Fibroblast of lung (primary cell): ENCODE measurements around the gene SULT4A1. TPM values are rescaled to one million over a fixed set of nuclear protein-coding genes. Genes with fewer than 3 reads are reported as not detected.
A peak's percentile ranks its signal among the peaks of the same experiment; 100 is the strongest.
"Not testable (repeated sequence)": the region's sequence is repeated elsewhere in the genome, so short reads cannot be mapped to it uniquely, and the experiment has no call there.

Experiments used
- DNase-seq, 2 donors: peaks; one replicate each; pipeline versions ENCODE4 v3.0.0 to v3.0.0-alpha.2; 2010; ENCODE audit warnings: low read depth in 2 of 2
- H2AFZ ChIP-seq: 2 replicates; pipeline ENCODE4 v1.5.1; 2012; ENCODE audit warnings: low read length, control low read depth, inconsistent platforms
- H3K27ac ChIP-seq: 2 replicates; pipeline ENCODE4 v1.5.1; 2011; ENCODE audit warnings: low read length, control low read depth; ENCODE audit not compliant: insufficient read depth
- H3K27me3 ChIP-seq: 2 replicates; pipeline ENCODE4 v1.5.1; 2011; ENCODE audit warnings: mild to moderate bottlenecking, low read length; ENCODE audit not compliant: control insufficient read depth, insufficient read depth
- H3K36me3 ChIP-seq: 2 replicates; pipeline ENCODE4 v1.5.1; 2011; ENCODE audit warnings: low read length; ENCODE audit not compliant: control insufficient read depth, insufficient read depth
- H3K4me1 ChIP-seq: 2 replicates; pipeline ENCODE4 v1.5.1; 2011; ENCODE audit warnings: low read length; ENCODE audit not compliant: control insufficient read depth, insufficient read depth; ENCODE audit errors: extremely low read depth
- H3K4me2 ChIP-seq: 2 replicates; pipeline ENCODE4 v1.5.1; 2011; ENCODE audit warnings: low read length, control low read depth; ENCODE audit not compliant: insufficient read depth; ENCODE audit errors: extremely low read depth
- H3K4me3 ChIP-seq, 4 experiments: fragments of 200-600 bp in 1 of 4; sonication (generic) in 1 of 4; replicated peaks in 1 of 4; 2 replicates each; pipeline ENCODE4 v1.5.1; 2011 to 2016; ENCODE audit warnings: low read length in 4 of 4, low read depth in 3 of 4, mild to moderate bottlenecking in 3 of 4, control low read depth in 2 of 4, inconsistent platforms in 1 of 4, mixed read lengths in 1 of 4; ENCODE audit not compliant: insufficient read depth in 1 of 4; ENCODE audit errors: control extremely low read depth in 1 of 4
- H3K79me2 ChIP-seq: 2 replicates; pipeline ENCODE4 v1.5.1; 2012; ENCODE audit warnings: mild to moderate bottlenecking, low read length, inconsistent platforms; ENCODE audit not compliant: control insufficient read depth, insufficient read depth
- H3K9ac ChIP-seq: 2 replicates; pipeline ENCODE4 v1.5.1; 2011; ENCODE audit warnings: mild to moderate bottlenecking, low read length, control low read depth; ENCODE audit not compliant: insufficient read depth
- H3K9me3 ChIP-seq: 2 replicates; pipeline ENCODE4 v1.5.1; 2012; ENCODE audit warnings: low read depth, low read length; ENCODE audit not compliant: control insufficient read depth, insufficient read depth
- H4K20me1 ChIP-seq: 2 replicates; pipeline ENCODE4 v1.5.1; 2011; ENCODE audit warnings: low read length; ENCODE audit not compliant: control insufficient read depth, insufficient read depth; ENCODE audit errors: extremely low read depth
- EZH2 ChIP-seq: IDR thresholded peaks from 2 replicates; pipeline ENCODE4 v1.5.1; 2012; ENCODE audit warnings: low read length, control low read depth, mild to moderate bottlenecking; ENCODE audit errors: missing control alignments
- polyA plus RNA-seq, 2 donors: library from polyadenylated mRNA; depleted of rRNA in 1 of 2; stranded (reverse) in 1 of 2; unstranded in 1 of 2; fragments of >200 nt; gene quantifications; 2 replicates each; pipeline ENCODE4 v1.2.1, GENCODE V29; 2011 to 2012; ENCODE audit warnings: missing spikeins in 1 of 2
- total RNA-seq: library from RNA; depleted of rRNA; stranded (reverse); fragments of >200 nt; gene quantifications from 2 replicates; pipeline ENCODE4 v1.2.1, GENCODE V29; 2014
- TF ChIP-seq, protein P1 (sequence below), 2 donors: IDR thresholded peaks in 1 of 2; conservative IDR thresholded peaks in 1 of 2; 1 replicate in 1 of 2; 2 replicates in 1 of 2; pipeline ENCODE4 v1.5.1; 2011 to 2012; ENCODE audit warnings: low read length in 2 of 2, control low read depth in 1 of 2, inconsistent platforms in 1 of 2, low read depth in 1 of 2, mild to moderate bottlenecking in 1 of 2

Gene SULT4A1
- total and polyA plus RNA-seq, 2 donors (not counting 1 experiment from before 2014, with no cell fraction given), result 0.16 to 0.50 TPM

DNA sequence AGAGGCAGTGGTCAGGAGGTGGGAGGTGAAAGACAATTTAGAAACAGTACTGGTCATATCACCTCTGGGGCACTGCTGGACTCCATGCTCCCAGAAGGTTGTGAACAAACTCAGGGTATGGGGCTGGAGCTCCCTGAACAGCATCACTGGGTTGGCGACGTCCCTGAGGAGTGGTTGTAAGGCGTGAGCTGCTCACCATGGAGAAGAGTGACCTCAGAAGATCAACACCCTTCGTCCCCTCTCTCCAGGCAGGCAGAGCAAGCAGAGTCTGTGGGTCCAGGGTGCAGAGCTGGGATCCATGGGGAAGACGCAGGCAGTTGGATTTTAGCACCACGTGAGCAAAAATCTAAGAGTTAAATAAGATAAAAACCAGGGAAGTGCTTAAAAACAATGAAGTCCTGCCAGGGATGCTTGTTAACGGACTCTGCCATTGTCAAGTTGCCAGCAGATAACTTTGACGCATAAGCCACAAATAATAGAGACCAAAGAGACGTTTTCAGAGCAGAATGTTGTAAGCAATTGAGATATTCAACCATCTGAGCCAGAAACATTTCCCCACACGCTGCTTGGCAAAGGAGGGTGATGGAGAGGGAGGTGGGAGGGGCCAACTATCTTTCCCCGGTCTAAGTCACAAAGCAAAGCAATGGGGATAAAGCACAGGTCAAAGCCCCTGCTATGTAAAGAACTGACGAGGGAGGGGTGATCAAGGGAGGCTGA is 15.9 kb upstream of the SULT4A1 start:
- Histone ChIP-seq H3K9ac (no peak overlapping the region), H3K36me3 (no peaks in the 10 kb centered on the region), H3K4me1 (no peaks in the 10 kb centered on the region), H3K79me2 (no peaks in the 10 kb centered on the region), H3K4me3 (no peak overlapping the region), H3K27me3 (peaks cover 2% of the 10 kb centered on the region), H3K9me3 (no peaks in the 10 kb centered on the region), H3K4me2 (no peak overlapping the region), H2AFZ (no peak overlapping the region), H3K27ac (no peak overlapping the region), H4K20me1 (no peaks in the 10 kb centered on the region)
- TF ChIP-seq EZH2, result no peak
- TF ChIP-seq, protein P1, sequence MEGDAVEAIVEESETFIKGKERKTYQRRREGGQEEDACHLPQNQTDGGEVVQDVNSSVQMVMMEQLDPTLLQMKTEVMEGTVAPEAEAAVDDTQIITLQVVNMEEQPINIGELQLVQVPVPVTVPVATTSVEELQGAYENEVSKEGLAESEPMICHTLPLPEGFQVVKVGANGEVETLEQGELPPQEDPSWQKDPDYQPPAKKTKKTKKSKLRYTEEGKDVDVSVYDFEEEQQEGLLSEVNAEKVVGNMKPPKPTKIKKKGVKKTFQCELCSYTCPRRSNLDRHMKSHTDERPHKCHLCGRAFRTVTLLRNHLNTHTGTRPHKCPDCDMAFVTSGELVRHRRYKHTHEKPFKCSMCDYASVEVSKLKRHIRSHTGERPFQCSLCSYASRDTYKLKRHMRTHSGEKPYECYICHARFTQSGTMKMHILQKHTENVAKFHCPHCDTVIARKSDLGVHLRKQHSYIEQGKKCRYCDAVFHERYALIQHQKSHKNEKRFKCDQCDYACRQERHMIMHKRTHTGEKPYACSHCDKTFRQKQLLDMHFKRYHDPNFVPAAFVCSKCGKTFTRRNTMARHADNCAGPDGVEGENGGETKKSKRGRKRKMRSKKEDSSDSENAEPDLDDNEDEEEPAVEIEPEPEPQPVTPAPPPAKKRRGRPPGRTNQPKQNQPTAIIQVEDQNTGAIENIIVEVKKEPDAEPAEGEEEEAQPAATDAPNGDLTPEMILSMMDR (conservative IDR thresholded peaks at IDR 0.05 in 1 of 2, IDR thresholded peaks at IDR 0.05 in 1 of 2; ENCODE audit: low read depth in 1 of 2, low read length in 2 of 2), result no peak
- DNase-seq, result peak in 1 of 2 donors; percentile 24

DNA sequence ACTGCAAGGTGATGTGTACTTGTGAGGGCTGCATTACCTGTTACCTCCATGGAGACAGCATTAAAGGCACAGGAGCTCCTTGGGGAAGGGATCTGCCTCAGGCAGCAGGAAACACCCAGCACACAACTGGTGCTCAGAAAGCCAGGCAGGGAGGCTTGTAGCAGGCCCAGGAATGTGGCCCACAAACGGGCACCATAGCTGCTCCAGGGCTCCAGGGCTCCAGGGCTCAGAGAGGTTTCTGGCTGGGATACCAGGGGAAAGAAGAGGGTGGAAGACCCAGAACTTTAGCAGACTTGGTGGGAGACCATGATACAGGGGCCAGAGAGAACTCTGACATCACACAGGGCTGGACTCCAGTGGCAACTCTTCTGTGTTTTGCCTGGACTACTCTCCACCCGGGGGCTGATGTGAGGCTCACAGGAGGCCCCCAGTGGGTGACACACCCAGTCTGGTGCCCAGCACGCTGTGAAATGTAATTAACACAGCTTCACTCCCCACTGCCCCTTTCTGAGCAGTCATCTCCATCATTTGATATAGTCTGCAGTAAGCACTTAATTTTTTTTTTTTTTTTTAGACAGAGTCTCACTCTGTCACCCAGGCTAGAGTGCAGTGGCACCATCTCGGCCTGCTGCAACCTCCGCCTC is 14.7 kb upstream of the SULT4A1 start:
- H2AFZ ChIP-seq, result no peak overlapping the region
- DNase-seq, result no peak
- H3K27me3 ChIP-seq, result peaks cover 2% of the 10 kb centered on the region

DNA sequence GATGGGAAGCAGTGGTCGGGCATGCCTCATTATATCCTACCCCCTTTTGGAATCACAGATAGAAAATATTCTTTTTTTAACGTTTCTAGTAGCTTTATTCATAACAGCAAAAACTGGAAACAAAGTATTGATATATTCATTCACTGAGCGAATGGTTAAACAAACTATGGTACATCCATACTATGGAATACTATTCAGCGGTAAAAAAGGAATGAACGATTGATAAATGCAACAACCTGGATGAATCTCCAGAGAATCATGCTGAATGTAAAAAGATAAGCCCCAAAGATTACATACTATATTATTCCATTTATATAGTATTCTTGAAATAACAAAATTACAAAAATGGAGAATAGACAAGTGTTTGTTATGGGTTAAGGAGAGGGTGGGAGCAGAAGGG is 7.5 kb upstream of the SULT4A1 start:
- H3K36me3 ChIP-seq, result no peaks in the 10 kb centered on the region
- H4K20me1 ChIP-seq, result no peaks in the 10 kb centered on the region
- no peak overlapping the region for H3K27ac ChIP-seq
- H3K27me3 ChIP-seq, result no peaks in the 10 kb centered on the region
- H3K4me1 ChIP-seq, result no peaks in the 10 kb centered on the region
- H3K4me2 ChIP-seq, result no peak overlapping the region
- TF ChIP-seq EZH2, result no peak
- TF ChIP-seq, protein P1 (conservative IDR thresholded peaks at IDR 0.05 in 1 of 2, IDR thresholded peaks at IDR 0.05 in 1 of 2; ENCODE audit: low read depth in 1 of 2, low read length in 2 of 2), result no peak
- no peak overlapping the region for H3K4me3 ChIP-seq
- H3K9me3 ChIP-seq, result no peaks in the 10 kb centered on the region
- no peaks in the 10 kb centered on the region for H3K79me2 ChIP-seq
- no peak overlapping the region for H2AFZ ChIP-seq
- no peak overlapping the region for H3K9ac ChIP-seq
- DNase-seq, result no peak

More for the DNA sequence above, 14.7 kb upstream of the SULT4A1 start:
- Histone ChIP-seq H3K9me3 (no peaks in the 10 kb centered on the region), H3K9ac (no peak overlapping the region), H3K4me3 (no peak overlapping the region), H3K4me2 (no peak overlapping the region), H3K27ac (no peak overlapping the region), H3K36me3 (no peaks in the 10 kb centered on the region), H4K20me1 (no peaks in the 10 kb centered on the region), H3K4me1 (no peaks in the 10 kb centered on the region), H3K79me2 (no peaks in the 10 kb centered on the region)
- TF ChIP-seq, protein P1 (conservative IDR thresholded peaks at IDR 0.05 in 1 of 2, IDR thresholded peaks at IDR 0.05 in 1 of 2; ENCODE audit: low read depth in 1 of 2, low read length in 2 of 2), result no peak
- TF ChIP-seq EZH2, result no peak

DNA sequence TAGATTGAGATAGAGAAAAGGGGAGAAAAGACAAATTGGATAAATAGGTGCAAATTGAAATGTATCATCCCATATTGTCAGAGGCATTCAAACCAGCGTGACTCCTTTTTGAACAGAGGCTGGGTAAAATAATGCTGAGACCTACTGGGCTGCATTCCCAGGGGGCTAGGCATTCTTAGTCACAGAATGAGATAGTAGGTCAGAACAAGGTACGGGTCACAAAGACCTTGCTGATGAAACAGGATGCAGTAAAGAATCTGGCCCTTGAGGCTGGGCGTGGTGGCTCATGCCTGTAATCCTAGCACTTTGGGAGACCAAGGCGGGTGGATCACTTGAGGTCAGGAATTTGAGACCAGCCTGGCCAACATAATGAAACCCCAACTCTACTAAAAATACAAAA is 6.7 kb upstream of the SULT4A1 start:
- H4K20me1 ChIP-seq, H3K27ac ChIP-seq, H3K4me2 ChIP-seq, H3K36me3 ChIP-seq, H3K4me3 ChIP-seq, H3K79me2 ChIP-seq, H3K4me1 ChIP-seq, H3K9me3 ChIP-seq, H2AFZ ChIP-seq, H3K27me3 ChIP-seq, DNase-seq, H3K9ac ChIP-seq: not testable (repeated sequence)
